NCI-H2029 (cell line): Measurements from ENCODE around the gene PABPC1L.
A peak's percentile ranks its signal among the peaks of the same experiment; 100 is the strongest.
"Not testable (repeated sequence)": the region's sequence is repeated elsewhere in the genome, so short reads cannot be mapped to it uniquely, and the experiment has no call there.

Source experiments
- DNase-seq: peaks from one replicate; lab custom pipeline; 2025; lab: John Stamatoyannopoulos, UW

Gene PABPC1L

GRCh38 chr20:44909872-44910689 is at the start of gene PABPC1L:
PABPC1L (plus strand) TSS chr20:44910060; CDS start chr20:44910144, 84 bp downstream.
- peak; percentile 69 for DNase-seq

- DNase-seq = no peak
These were observed 48.3 kb upstream of the PABPC1L start for GRCh38 chr20:44861531-44862006.

- no peak for DNase-seq
These were observed 47.6 kb upstream of the PABPC1L start for GRCh38 chr20:44862286-44862685.

- DNase-seq = not testable (repeated sequence)
These were observed 46.3 kb upstream of the PABPC1L start for GRCh38 chr20:44863365-44864084.

- DNase-seq = not testable (repeated sequence)
These were observed 45.4 kb upstream of the PABPC1L start for GRCh38 chr20:44864493-44864892.

- DNase-seq = no peak
These were observed 43.0 kb upstream of the PABPC1L start for GRCh38 chr20:44866703-44867335.

GRCh38 chr20:44869471-44869870 is 40.4 kb upstream of the PABPC1L start:
- DNase-seq = no peak

GRCh38 chr20:44882360-44882759 is 27.5 kb upstream of the PABPC1L start:
- DNase-seq = not testable (repeated sequence)

GRCh38 chr20:44883214-44883902 is 26.5 kb upstream of the PABPC1L start:
- no peak for DNase-seq

GRCh38 chr20:44884907-44885391 is 24.9 kb upstream of the PABPC1L start:
- no peak for DNase-seq

- DNase-seq = peak; percentile 98
These were observed 24.2 kb upstream of the PABPC1L start, which contains the start of gene YWHAB for GRCh38 chr20:44885392-44886265. YWHAB (plus strand) TSS chr20:44885705; CDS start chr20:44901534, 15,829 bp downstream.

GRCh38 chr20:44886266-44886651 is 23.6 kb upstream of the PABPC1L start:
- DNase-seq = no peak

GRCh38 chr20:44886828-44887227 is 23.0 kb upstream of the PABPC1L start:
- no peak for DNase-seq

- no peak for DNase-seq
These were observed 22.4 kb upstream of the PABPC1L start for GRCh38 chr20:44887466-44887865.

- no peak for DNase-seq
These were observed 21.4 kb upstream of the PABPC1L start for GRCh38 chr20:44888226-44889103.

- no peak for DNase-seq
These were observed 18.0 kb upstream of the PABPC1L start for GRCh38 chr20:44891826-44892225.

- DNase-seq = no peak
These were observed 14.9 kb upstream of the PABPC1L start for GRCh38 chr20:44894959-44895358.

GRCh38 chr20:44896583-44896982 is 13.3 kb upstream of the PABPC1L start:
- no peak for DNase-seq

- DNase-seq = no peak
These were observed 12.7 kb upstream of the PABPC1L start for GRCh38 chr20:44897133-44897532.
